Measurements from ENCODE around the gene LHX2. TPM values are rescaled to one million over a fixed set of nuclear protein-coding genes. Genes with fewer than 3 reads are reported as not detected.

The LHX2 gene
- total RNA-seq, 1 experiment from 2014 or later: 1.4 TPM

DNA sequence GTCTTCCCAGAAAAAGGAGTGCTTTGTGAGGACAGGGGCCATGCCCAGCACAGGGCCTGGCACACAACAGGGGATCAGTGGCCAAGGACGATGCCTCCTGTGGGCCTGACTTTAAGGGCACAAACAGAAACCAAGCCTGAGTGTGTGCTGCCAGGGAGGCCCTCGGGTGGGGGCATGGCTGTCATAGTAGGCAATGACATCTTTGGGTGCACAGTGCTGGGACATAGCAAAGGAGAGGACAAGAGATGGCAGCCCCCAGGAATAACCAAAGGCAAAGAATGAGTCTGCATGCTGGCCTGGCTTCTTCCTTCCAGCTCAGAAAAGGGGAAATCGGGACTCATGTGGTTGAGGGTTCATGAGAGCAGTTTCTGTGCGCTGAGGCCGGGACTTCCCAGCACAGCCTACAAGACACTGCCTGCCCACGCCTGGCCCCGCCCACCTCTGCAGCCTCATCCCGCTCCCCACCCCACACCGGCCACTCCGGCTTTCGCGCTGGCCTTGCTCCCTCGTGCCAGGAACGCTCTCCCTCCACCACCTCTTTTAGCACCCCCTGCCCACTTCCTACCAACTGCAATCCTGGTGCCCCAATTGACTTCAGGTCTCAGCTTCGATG, 13.8 kb upstream of the LHX2 start:
- Histone ChIP-seq H3K9me3 (ENCODE audit: insufficient read depth, low read depth) (no peaks in the 10 kb centered on the region), H3K4me2 (no peak overlapping the region), H3K36me3 (ENCODE audit: low read depth) (no peaks in the 10 kb centered on the region), H3K9me2 (ENCODE audit: insufficient read depth) (no peaks in the 10 kb centered on the region), H3K27me3 (ENCODE audit: insufficient read depth, low read depth) (peaks cover 80% of the 10 kb centered on the region), H3F3A (ENCODE audit: insufficient read depth, low read depth) (0 out of 2 replicates have a peak, but pooled peaks cover 6% of the 10 kb centered on the region), H3K79me2 (ENCODE audit: low read depth) (no peaks in the 10 kb centered on the region), H3K4me1 (replicated peaks; ENCODE audit: insufficient read depth) (no peaks in the 10 kb centered on the region), H4K20me1 (ENCODE audit: insufficient read depth) (no peaks in the 10 kb centered on the region; the same call in 1 of the 2 replicates), H3K27ac (no peak overlapping the region), H3K4me3 (no peak overlapping the region), H2AFZ (no peak overlapping the region)
- DNase-seq: no peak
- intact Hi-C loops (cut with micrococcal nuclease; ENCODE audit: unreplicated experiment): no loop called here
- BruUV-seq (replicated peaks): no TSS peak
- TF ChIP-seq, protein P1, sequence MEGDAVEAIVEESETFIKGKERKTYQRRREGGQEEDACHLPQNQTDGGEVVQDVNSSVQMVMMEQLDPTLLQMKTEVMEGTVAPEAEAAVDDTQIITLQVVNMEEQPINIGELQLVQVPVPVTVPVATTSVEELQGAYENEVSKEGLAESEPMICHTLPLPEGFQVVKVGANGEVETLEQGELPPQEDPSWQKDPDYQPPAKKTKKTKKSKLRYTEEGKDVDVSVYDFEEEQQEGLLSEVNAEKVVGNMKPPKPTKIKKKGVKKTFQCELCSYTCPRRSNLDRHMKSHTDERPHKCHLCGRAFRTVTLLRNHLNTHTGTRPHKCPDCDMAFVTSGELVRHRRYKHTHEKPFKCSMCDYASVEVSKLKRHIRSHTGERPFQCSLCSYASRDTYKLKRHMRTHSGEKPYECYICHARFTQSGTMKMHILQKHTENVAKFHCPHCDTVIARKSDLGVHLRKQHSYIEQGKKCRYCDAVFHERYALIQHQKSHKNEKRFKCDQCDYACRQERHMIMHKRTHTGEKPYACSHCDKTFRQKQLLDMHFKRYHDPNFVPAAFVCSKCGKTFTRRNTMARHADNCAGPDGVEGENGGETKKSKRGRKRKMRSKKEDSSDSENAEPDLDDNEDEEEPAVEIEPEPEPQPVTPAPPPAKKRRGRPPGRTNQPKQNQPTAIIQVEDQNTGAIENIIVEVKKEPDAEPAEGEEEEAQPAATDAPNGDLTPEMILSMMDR (conservative IDR thresholded peaks at IDR 0.05): no peak
- ChIA-PET CTCF (no interaction called here), POLR2A (ENCODE audit: unreplicated experiment) (no interaction called here)

DNA sequence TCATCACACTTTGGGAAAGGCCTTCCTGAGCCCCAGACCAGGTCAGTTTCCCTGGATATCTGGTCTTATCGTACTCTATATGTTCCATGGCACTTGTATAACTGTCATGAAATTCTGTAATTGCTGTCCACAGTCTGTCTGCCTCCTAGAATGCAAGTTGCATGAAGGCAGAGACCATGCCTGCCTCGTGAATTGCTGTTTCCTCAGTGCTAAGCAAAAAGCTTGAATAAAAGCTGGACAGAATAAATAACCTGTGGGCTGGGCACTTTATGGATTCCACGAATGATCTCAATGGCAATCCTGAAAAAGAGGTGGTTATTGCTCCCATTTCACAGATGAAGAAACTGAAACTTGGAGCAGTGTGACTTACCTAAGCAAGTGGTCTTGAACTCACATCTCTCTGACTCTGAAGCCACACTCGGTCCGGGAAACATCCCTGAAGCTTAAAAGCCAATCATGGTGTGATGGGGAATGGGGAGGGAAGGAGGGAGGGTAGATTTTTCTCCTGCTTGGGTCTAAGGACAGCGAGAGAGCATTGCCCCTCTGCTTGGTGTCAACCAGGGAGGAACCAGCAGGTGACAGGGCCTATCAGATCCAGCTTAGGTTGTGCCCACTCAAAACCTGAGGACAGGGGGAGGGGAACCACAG, 13.2 kb upstream of the LHX2 start:
- Histone ChIP-seq H3K4me3 (no peak overlapping the region), H3K4me2 (no peak overlapping the region), H3K27ac (no peak overlapping the region), H3K36me3 (ENCODE audit: low read depth) (no peaks in the 10 kb centered on the region), H3F3A (ENCODE audit: insufficient read depth, low read depth) (peaks cover 11% of the 10 kb centered on the region; the same call in 1 of the 2 replicates), H3K9me2 (ENCODE audit: insufficient read depth) (no peaks in the 10 kb centered on the region), H3K4me1 (replicated peaks; ENCODE audit: insufficient read depth) (peaks cover 5% of the 10 kb centered on the region), H3K79me2 (ENCODE audit: low read depth) (no peaks in the 10 kb centered on the region), H3K27me3 (ENCODE audit: insufficient read depth, low read depth) (peaks cover 80% of the 10 kb centered on the region), H3K9me3 (ENCODE audit: insufficient read depth, low read depth) (no peaks in the 10 kb centered on the region), H4K20me1 (ENCODE audit: insufficient read depth) (no peaks in the 10 kb centered on the region; the same call in 1 of the 2 replicates), H2AFZ (no peak overlapping the region)
- POLR2A ChIA-PET (ENCODE audit: unreplicated experiment): no interaction called here
- DNase-seq: no peak
- TF ChIP-seq, protein P1 (conservative IDR thresholded peaks at IDR 0.05): no peak
- no peak for TF ChIP-seq EZH2 (IDR thresholded peaks at IDR 0.05; ENCODE audit: low read depth)
- CTCF ChIA-PET: no interaction called here
- no TSS peak for BruUV-seq (replicated peaks)
- intact Hi-C loops (cut with micrococcal nuclease; ENCODE audit: unreplicated experiment): no loop called here

DNA sequence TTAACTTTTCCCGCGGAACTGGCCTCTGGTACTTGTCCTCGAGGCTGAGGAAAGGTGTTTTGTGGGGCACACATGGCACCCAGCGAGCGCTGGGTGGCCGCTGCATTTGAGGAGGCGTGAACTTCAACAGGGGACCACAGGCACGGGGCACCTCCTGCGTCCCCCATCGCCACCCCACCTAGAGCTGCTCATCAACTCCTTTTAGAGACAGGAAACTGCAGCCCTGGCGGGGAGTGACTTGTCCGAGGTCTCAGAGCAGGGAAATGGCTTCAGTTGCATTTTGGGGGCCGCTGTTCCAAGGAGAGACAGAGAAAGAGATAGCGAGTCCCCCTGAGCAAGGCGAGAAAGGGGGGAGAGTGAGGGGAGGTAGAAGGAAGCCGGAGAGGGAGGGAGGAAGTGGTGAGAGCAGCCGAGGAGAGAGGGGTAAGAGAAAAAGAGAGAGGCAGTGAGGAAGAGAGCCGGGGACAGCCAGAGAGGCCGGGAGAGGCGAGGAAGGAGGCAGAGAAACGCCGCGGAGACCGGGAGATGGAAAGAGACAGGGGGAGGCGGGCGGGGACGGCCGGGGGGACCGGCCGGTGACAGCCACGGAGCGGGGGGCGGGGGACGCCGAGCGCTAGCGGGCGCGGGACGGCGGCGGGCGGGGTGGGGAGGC, 12.5 kb upstream of the LHX2 start:
- intact Hi-C loops (cut with micrococcal nuclease; ENCODE audit: unreplicated experiment): no loop called here
- no peaks in the 10 kb centered on the region for H3K9me3 ChIP-seq (ENCODE audit: insufficient read depth, low read depth)
- H3K36me3 ChIP-seq (ENCODE audit: low read depth): no peaks in the 10 kb centered on the region
- H3K4me3 ChIP-seq: no peak overlapping the region
- no peak overlapping the region for H3K27ac ChIP-seq
- no peaks in the 10 kb centered on the region for H3K9me2 ChIP-seq (ENCODE audit: insufficient read depth)
- no peak overlapping the region for H2AFZ ChIP-seq
- H3F3A ChIP-seq (ENCODE audit: insufficient read depth, low read depth): peaks cover 14% of the 10 kb centered on the region; the same call in 1 of the 2 replicates
- peak overlapping the region; percentile 54 for H3K4me2 ChIP-seq
- CTCF ChIA-PET: no interaction called here
- POLR2A ChIA-PET (ENCODE audit: unreplicated experiment): no interaction called here
- TF ChIP-seq, protein P1 (conservative IDR thresholded peaks at IDR 0.05): no peak
- peak; percentile 91; the same call in 1 of the 2 replicates for TF ChIP-seq EZH2 (IDR thresholded peaks at IDR 0.05; ENCODE audit: low read depth)
- peaks cover 74% of the 10 kb centered on the region for H3K27me3 ChIP-seq (ENCODE audit: insufficient read depth, low read depth)
- H3K4me1 ChIP-seq (replicated peaks; ENCODE audit: insufficient read depth): peaks cover 11% of the 10 kb centered on the region
- H4K20me1 ChIP-seq (ENCODE audit: insufficient read depth): no peaks in the 10 kb centered on the region; the same call in 1 of the 2 replicates
- no TSS peak for BruUV-seq (replicated peaks)
- H3K79me2 ChIP-seq (ENCODE audit: low read depth): no peaks in the 10 kb centered on the region
- DNase-seq: no peak

Measured in PC-9 (cell line).